Purkinje cell (primary cell): ENCODE results near the gene BZW2. TPM values are rescaled to one million over a fixed set of nuclear protein-coding genes. Genes with fewer than 3 reads are reported as not detected.

Experiments
- polyA plus RNA-seq: library from polyadenylated mRNA; unstranded; fragments of >200 nt; fragmentation: Nextera tagmentation; gene quantifications from 2 replicates; pipeline ENCODE4 v1.2.1, GENCODE V29; 2014

Gene BZW2
- polyA plus RNA-seq, result 33.9 and 55.2 TPM in 2 replicates

GRCh38 chr7:16645593-16646471 is at the start of gene BZW2, which contains the start of gene ANKMY2:
BZW2 (plus strand) TSS chr7:16646181; CDS start chr7:16665444, 19,263 bp downstream.
ANKMY2 (minus strand) TSS chr7:16645754; CDS start chr7:16645573, 181 bp downstream.

DNA sequence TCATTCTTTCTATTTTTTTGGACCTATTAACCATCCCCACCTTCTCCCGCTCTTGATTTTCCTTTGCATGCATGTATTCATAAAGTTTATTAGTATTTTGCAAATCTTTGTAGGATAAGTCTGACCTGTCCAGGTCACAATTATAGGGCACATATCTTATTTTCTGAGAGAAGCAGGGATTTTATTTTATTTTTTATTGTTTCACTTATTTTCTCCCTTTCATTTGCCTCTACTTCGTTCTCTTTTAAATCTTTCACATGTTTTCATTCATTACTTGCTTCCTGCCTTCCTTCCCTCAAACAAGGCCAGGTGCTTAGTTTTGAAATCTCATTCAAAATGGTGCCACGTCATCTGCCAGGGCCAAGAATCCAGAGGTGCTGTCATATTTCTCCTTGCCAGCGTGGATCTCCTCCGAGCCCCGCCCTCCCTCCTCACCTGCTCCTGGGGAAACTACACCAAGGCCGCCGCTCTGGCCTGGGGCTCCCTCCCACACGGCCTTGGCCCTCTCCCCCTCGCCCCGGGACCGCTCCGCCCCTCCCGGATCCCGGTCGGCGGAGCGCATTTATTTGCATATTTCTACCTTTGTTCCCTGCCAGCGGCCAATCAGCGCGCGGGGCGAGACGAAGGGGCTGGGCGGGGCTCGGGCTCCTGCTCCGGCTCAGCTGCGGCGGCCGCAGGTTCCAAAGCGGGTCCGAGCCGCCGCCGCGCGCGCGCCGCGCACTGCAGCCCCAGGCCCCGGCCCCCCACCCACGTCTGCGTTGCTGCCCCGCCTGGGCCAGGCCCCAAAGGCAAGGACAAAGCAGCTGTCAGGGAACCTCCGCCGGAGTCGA is 107.3 kb downstream of the BZW2 start, which contains the start of gene TSPAN13:
TSS of gene TSPAN13 (plus strand) at position 654 of the 830 bp plus-strand sequence. CDS start 213 bp downstream, outside the sequence.

Other genes with a start within 250 kb of the BZW2 start
- gene CRPPA, start 224.6 kb upstream of the BZW2 start, polyA plus RNA-seq, result 7.4 and 12.9 TPM in 2 replicates
- gene SOSTDC1, start 180.4 kb upstream of the BZW2 start, polyA plus RNA-seq, result 61.0 and 90.2 TPM in 2 replicates
- gene LRRC72, start 119.4 kb upstream of the BZW2 start, polyA plus RNA-seq, result not detected in 2 replicates
- gene ANKMY2, start 427 bp upstream of the BZW2 start, polyA plus RNA-seq, result 59.9 and 66.4 TPM in 2 replicates
- 242 and 258 TPM in 2 replicates for gene TSPAN13, start 107.6 kb downstream of the BZW2 start, polyA plus RNA-seq
- not detected in 2 replicates for gene AGR2, start 158.8 kb downstream of the BZW2 start, polyA plus RNA-seq
- gene AGR3, start 235.8 kb downstream of the BZW2 start, polyA plus RNA-seq, result 5.3 and 7.4 TPM in 2 replicates